Immature natural killer cell (primary cell): ENCODE data around the gene PASD1. TPM values are rescaled to one million over a fixed set of nuclear protein-coding genes. Genes with fewer than 3 reads are reported as not detected.

Source experiments
- DNase-seq, 3 donors: peaks; one replicate each; pipeline ENCODE4 v3.0.0; 2022; ENCODE audit warnings: mixed read lengths in 1 of 3
- H3K27ac Mint-ChIP-seq, 6 donors: one replicate each; pipeline ENCODE4 v1.8.0; 2020; ENCODE audit warnings: mixed read lengths in 6 of 6, mild to moderate bottlenecking in 5 of 6, inconsistent platforms in 4 of 6, moderate library complexity in 3 of 6
- H3K27me3 Mint-ChIP-seq, 3 donors: one replicate each; pipeline ENCODE4 v1.8.0; 2020 to 2021; ENCODE audit warnings: low read depth in 3 of 3, mild to moderate bottlenecking in 3 of 3, mixed read lengths in 3 of 3, moderate library complexity in 3 of 3, inconsistent platforms in 1 of 3
- H3K36me3 Mint-ChIP-seq, 3 donors: one replicate each; pipeline ENCODE4 v1.8.0; 2020; ENCODE audit warnings: mixed read lengths in 3 of 3, inconsistent platforms in 2 of 3, mild to moderate bottlenecking in 2 of 3
- H3K4me1 Mint-ChIP-seq, 2 donors: one replicate each; pipeline ENCODE4 v1.8.0; 2020; ENCODE audit warnings: inconsistent platforms in 2 of 2, mild to moderate bottlenecking in 2 of 2, mixed read lengths in 2 of 2, moderate library complexity in 1 of 2
- H3K4me3 Mint-ChIP-seq, 5 donors: one replicate each; pipeline ENCODE4 v1.8.0; 2020; ENCODE audit warnings: mild to moderate bottlenecking in 5 of 5, mixed read lengths in 5 of 5, inconsistent platforms in 3 of 5, moderate library complexity in 3 of 5
- H3K9me3 Mint-ChIP-seq, 6 donors: one replicate each; pipeline ENCODE4 v1.8.0; 2020; ENCODE audit warnings: mild to moderate bottlenecking in 6 of 6, mixed read lengths in 6 of 6, inconsistent platforms in 4 of 6, moderate library complexity in 3 of 6
- polyA plus RNA-seq, 3 donors: library from polyadenylated mRNA; unstranded; fragments of 300-500 nt; fragmentation: Illumina TruSeq; gene quantifications; one replicate each; pipeline ENCODE4 v1.2.3, GENCODE V29; 2021

PASD1 gene
- polyA plus RNA-seq, 3 donors from 2014 or later = not detected

DNA sequence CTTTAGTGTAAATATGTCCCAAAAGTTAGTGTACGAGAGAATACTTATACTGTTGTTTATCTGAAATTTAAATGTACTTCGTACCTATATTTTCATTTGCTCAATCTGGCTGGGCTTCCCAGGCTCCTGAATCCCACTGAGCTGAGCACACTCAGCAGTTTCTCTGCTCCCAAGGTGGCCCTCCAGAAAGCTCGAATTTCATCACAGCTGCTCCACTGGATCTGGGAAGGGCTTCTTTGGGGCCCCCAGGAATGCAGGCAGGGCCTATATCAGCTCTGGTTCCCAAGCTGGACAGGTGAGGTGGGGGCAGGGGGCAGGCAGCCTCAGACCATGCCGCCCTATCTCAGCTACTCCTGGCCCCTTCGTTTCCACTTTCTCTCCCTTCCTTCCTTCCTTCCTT, 150.9 kb downstream of the PASD1 start:
- no peaks in the 10 kb centered on the region for H3K9me3 Mint-ChIP-seq
- H3K27me3 Mint-ChIP-seq = peaks cover 0 to 11% (median 6%) of the 10 kb centered on the region in 3 donors
- no peak overlapping the region for H3K27ac Mint-ChIP-seq
- H3K4me3 Mint-ChIP-seq = no peak overlapping the region
- no peaks in the 10 kb centered on the region for H3K36me3 Mint-ChIP-seq
- no peaks in the 10 kb centered on the region for H3K4me1 Mint-ChIP-seq
- no peak for DNase-seq

DNA sequence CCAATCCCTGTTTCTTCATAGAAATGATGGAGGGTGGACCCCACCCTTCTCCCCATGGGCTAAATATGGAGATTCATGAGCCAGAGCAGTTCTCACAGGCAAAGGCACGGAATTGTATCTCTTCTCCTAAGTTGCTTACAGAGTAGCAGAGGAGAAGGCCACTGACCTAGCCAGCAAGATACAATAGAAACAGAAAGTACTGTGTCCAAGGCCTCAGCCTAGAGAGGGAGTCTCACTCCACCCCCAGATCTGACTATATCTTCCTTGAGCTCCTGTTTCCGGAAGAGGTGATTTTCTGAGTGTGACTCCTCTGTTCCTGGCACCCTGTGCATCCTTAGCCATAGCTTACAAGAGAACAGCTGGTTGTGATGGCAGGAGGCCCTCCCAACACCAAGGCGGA, 152.3 kb downstream of the PASD1 start, which contains the start of gene FATE1:
TSS of gene FATE1 (plus strand) at position 284 of the 400 bp plus-strand sequence. CDS start at position 369, 85 bp downstream.
- Mint-ChIP-seq H3K4me3 (no peak within 1 kb of the TSS), H3K27me3 (peaks cover 0 to 8% (median 3%) of the 10 kb centered on the region in 3 donors), H3K4me1 (no peaks in the 10 kb centered on the region), H3K9me3 (no peaks in the 10 kb centered on the region), H3K36me3 (no peaks in the 10 kb centered on the region), H3K27ac (no peak within 1 kb of the TSS)
- DNase-seq = no peak

DNA sequence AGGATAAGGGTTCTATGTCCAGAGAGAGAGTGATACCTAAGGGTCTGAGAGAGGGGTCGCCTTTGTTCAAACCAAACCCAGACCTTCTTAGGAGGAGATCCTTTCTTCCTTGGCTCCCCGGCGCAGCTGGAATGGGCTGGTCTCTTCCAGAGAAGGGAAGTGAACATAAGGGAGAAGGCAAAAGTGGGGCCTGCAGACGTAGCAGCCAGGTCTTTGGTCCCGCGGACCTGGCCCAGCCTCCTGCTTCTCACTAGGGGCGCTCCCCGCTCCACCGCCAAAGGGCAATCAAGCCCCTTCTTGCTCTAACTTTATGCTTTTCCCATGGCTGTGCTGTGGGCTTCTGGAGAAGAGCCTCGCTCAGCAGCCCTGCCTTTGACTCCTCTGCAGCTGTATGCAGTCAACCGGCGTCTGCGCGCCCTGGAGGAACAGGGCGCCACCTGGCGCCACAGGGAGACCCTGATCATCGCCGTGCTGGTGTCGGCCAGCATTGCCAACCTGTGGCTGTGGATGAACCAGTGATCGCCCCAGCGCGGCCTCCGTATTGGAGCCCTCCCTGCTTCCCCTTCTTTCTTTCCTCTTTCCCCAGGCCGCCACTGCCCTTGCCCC, 158.9 kb downstream of the PASD1 start:
- H3K4me3 Mint-ChIP-seq = no peak overlapping the region
- peaks cover 0 to 2% (median 2%) of the 10 kb centered on the region in 3 donors for H3K27me3 Mint-ChIP-seq
- H3K36me3 Mint-ChIP-seq = no peaks in the 10 kb centered on the region
- no peak overlapping the region for H3K27ac Mint-ChIP-seq
- no peaks in the 10 kb centered on the region for H3K9me3 Mint-ChIP-seq
- no peak for DNase-seq
- no peaks in the 10 kb centered on the region for H3K4me1 Mint-ChIP-seq

DNA sequence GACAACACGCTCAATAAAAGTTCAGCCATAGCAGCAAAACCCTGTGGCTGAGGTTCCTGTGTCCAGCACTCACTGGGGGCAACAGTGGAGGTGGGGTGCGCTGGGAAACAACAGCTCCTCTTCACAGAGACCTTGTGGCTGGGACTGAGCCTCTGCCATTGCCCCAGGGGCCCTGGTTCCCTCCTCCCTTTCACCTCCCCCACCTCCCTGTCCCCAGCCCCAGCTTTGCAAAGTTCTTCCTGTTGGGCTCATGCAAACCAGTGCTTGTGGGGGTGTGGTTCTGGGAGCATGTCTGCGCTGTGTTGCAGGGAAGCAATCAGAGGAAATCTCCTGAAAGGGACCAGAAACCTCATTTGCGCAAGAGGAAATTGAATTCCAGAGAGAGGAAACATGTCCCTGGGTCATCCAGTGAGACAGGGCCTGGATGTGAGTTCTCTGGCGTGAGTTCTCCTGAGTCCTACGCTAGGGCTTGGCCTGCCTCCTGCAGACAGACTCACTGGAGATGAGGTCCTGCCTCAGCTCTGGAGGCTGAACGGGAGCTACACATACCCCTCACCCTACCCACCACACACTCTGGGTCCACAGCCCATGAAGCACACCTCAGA, 159.8 kb downstream of the PASD1 start:
- no peak for DNase-seq
- Mint-ChIP-seq H3K27me3 (peaks cover 0 to 2% (median 2%) of the 10 kb centered on the region in 3 donors), H3K4me1 (no peaks in the 10 kb centered on the region), H3K27ac (no peak overlapping the region), H3K9me3 (no peaks in the 10 kb centered on the region), H3K4me3 (no peak overlapping the region), H3K36me3 (no peaks in the 10 kb centered on the region)

DNA sequence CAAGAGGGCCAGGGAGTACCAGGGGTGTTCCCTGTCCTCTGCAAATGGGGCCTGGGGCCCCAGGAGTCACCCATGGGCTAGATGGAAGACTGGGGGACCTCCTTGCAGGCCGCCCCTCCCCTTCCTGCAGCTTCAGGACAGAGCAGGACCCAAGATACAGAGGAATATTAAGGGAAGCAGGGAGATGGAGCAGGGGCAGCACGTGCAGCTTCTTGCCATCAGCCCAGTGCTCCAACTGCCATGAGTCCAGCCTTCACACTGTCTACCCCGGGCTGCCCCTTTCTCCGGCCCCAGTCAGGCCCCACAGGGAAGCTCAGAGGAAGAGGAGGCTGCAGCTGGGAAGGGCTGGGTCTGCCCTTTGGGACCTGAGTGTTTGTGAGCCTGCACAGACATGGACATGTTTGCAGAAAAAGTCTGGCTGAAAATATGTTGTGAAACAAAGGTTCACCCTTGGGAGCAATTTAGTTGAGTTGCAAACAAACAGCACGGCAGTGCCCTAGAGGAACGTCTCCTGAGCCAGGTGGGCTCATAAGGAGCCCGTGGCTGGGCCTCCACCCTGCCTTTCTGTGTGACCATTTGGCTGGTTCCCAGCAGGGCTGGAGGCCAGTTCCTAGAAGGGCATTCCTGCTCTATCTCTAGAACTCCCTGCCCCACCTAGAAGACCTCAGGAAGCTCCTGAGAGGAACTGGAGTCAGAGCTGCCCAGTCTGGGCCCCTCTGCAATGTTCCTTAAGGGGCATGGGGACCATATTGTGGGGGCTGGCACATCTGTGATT, 161.3 kb downstream of the PASD1 start:
- Mint-ChIP-seq H3K9me3 (no peaks in the 10 kb centered on the region), H3K27ac (no peak overlapping the region), H3K4me1 (no peaks in the 10 kb centered on the region), H3K36me3 (no peaks in the 10 kb centered on the region), H3K4me3 (no peak overlapping the region), H3K27me3 (peaks cover 0 to 4% (median 2%) of the 10 kb centered on the region in 3 donors)
- no peak for DNase-seq

DNA sequence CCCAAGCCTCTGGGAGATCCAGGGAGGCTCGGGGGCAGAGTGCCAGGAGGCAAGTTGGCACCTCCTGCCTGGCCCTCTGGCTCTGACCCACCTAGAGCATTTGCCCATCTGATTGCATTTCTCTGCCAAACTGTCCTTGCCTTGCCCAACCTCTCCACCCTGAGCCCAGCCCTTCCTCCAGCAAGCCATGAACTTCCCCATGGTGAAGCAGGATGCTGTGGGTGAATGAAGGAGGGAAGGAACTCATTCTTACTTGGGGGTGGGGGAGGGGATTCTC, 161.8 kb downstream of the PASD1 start:
- no peak for DNase-seq
- H3K36me3 Mint-ChIP-seq = no peaks in the 10 kb centered on the region
- no peaks in the 10 kb centered on the region for H3K9me3 Mint-ChIP-seq
- no peak overlapping the region for H3K4me3 Mint-ChIP-seq
- H3K4me1 Mint-ChIP-seq = no peaks in the 10 kb centered on the region
- H3K27me3 Mint-ChIP-seq = peaks cover 1 to 4% (median 2%) of the 10 kb centered on the region in 3 donors
- H3K27ac Mint-ChIP-seq = no peak overlapping the region

Other genes starting within 250 kb of the PASD1 start
- 10 to 100 TPM; 24.6 to 44.7 (median 31.3) TPM for gene VMA21, start 166.5 kb upstream of the PASD1 start, polyA plus RNA-seq
- gene PRRG3, start 131.8 kb downstream of the PASD1 start, polyA plus RNA-seq = not detected
- gene FATE1, start 152.4 kb downstream of the PASD1 start, polyA plus RNA-seq = not detected
- not detected for gene CNGA2, start 171.1 kb downstream of the PASD1 start, polyA plus RNA-seq